Liver (tissue), 9 donors: ENCODE measurements around the gene PCNX4. TPM values are rescaled to one million over a fixed set of nuclear protein-coding genes. Genes with fewer than 3 reads are reported as not detected.

Experiments
- DNase-seq: peaks from one replicate; pipeline ENCODE4 v3.0.0-alpha.2; 2017; ENCODE audit warnings: low spot score
- H3K27ac ChIP-seq, 2 donors: one replicate each; pipeline ENCODE4 v1.7.0; 2013; ENCODE audit warnings: inconsistent platforms in 2 of 2, low read length in 2 of 2, control low read depth in 1 of 2, low read depth in 1 of 2, mild to moderate bottlenecking in 1 of 2
- H3K27me3 ChIP-seq, 4 donors: one replicate each; pipeline versions ENCODE4 v1.6.1 to v1.7.0; 2013; ENCODE audit warnings: low read length in 3 of 4, inconsistent platforms in 1 of 4, mild to moderate bottlenecking in 1 of 4, moderate library complexity in 1 of 4; ENCODE audit not compliant: control insufficient read depth in 4 of 4, insufficient read depth in 4 of 4
- H3K36me3 ChIP-seq, 4 donors: one replicate each; pipeline versions ENCODE4 v1.6.1 to v1.7.0; 2013; ENCODE audit warnings: low read length in 3 of 4, mild to moderate bottlenecking in 3 of 4, low read depth in 1 of 4, moderate library complexity in 1 of 4; ENCODE audit not compliant: control insufficient read depth in 4 of 4, insufficient read depth in 3 of 4
- H3K4me1 ChIP-seq, 4 donors: one replicate each; pipeline versions ENCODE4 v1.6.1 to v1.7.0; 2013; ENCODE audit warnings: low read length in 3 of 4, mild to moderate bottlenecking in 3 of 4, moderate library complexity in 1 of 4; ENCODE audit not compliant: control insufficient read depth in 4 of 4, insufficient read depth in 4 of 4
- H3K4me3 ChIP-seq, 3 donors: one replicate each; pipeline versions ENCODE4 v1.6.1 to v1.7.0; 2013; ENCODE audit warnings: low read length in 3 of 3, control low read depth in 1 of 3, low read depth in 1 of 3, mild to moderate bottlenecking in 1 of 3
- H3K9ac ChIP-seq, 2 donors: one replicate each; pipeline ENCODE4 v1.7.0; 2013; ENCODE audit warnings: low read length in 2 of 2, mild to moderate bottlenecking in 2 of 2, moderate library complexity in 2 of 2, control low read depth in 1 of 2, low read depth in 1 of 2
- H3K9me3 ChIP-seq, 4 donors: one replicate each; pipeline versions ENCODE4 v1.6.1 to v1.7.0; 2013; ENCODE audit warnings: low read length in 3 of 4; ENCODE audit not compliant: control insufficient read depth in 4 of 4
- EGR1 ChIP-seq, 2 donors: IDR thresholded peaks; 2 replicates each; pipeline ENCODE4 v1.6.1; 2016 to 2018; ENCODE audit warnings: antibody characterized with exemption in 2 of 2, low read depth in 2 of 2
- FOXA1 ChIP-seq: IDR thresholded peaks from 2 replicates; pipeline ENCODE4 v1.6.1; 2016; ENCODE audit warnings: antibody characterized with exemption
- GABPA ChIP-seq, 2 donors: IDR thresholded peaks in 1 of 2; conservative IDR thresholded peaks in 1 of 2; 2 replicates each; pipeline ENCODE4 v1.6.1; 2016; ENCODE audit warnings: antibody characterized with exemption in 2 of 2, mild to moderate bottlenecking in 1 of 2, moderate library complexity in 1 of 2
- HNF4A ChIP-seq, 2 donors: conservative IDR thresholded peaks; 2 replicates each; pipeline ENCODE4 v1.6.1; 2016; ENCODE audit warnings: antibody characterized with exemption in 2 of 2, mild to moderate bottlenecking in 2 of 2
- HNF4G ChIP-seq: IDR thresholded peaks from 2 replicates; pipeline ENCODE4 v1.6.1; 2016; ENCODE audit warnings: antibody characterized with exemption
- JUND ChIP-seq, 2 donors: IDR thresholded peaks; 2 replicates each; pipeline ENCODE4 v1.6.1; 2016; ENCODE audit warnings: antibody characterized with exemption in 2 of 2
- MAX ChIP-seq: IDR thresholded peaks from 2 replicates; pipeline ENCODE4 v1.6.1; 2016; ENCODE audit warnings: antibody characterized with exemption
- RAD21 ChIP-seq, 2 donors: IDR thresholded peaks; 2 replicates each; pipeline ENCODE4 v1.6.1; 2016; ENCODE audit warnings: antibody characterized with exemption in 2 of 2, mild to moderate bottlenecking in 2 of 2
- REST ChIP-seq: IDR thresholded peaks from 2 replicates; pipeline ENCODE4 v1.6.1; 2016; ENCODE audit warnings: antibody characterized with exemption, mild to moderate bottlenecking
- RXRA ChIP-seq, 2 donors: IDR thresholded peaks; 2 replicates each; pipeline ENCODE4 v1.6.1; 2017 to 2018; ENCODE audit warnings: antibody characterized with exemption in 2 of 2, mild to moderate bottlenecking in 1 of 2
- SP1 ChIP-seq: IDR thresholded peaks from 2 replicates; pipeline ENCODE4 v1.6.1; 2018; ENCODE audit warnings: antibody characterized with exemption, mild to moderate bottlenecking
- TAF1 ChIP-seq: conservative IDR thresholded peaks from 2 replicates; pipeline ENCODE4 v1.6.1; 2016; ENCODE audit warnings: antibody characterized with exemption, mild to moderate bottlenecking
- YY1 ChIP-seq: IDR thresholded peaks from 2 replicates; pipeline ENCODE4 v1.6.1; 2016; ENCODE audit warnings: antibody characterized with exemption, mild to moderate bottlenecking
- ZBTB33 ChIP-seq: IDR thresholded peaks from 2 replicates; pipeline ENCODE4 v1.6.1; 2016; ENCODE audit warnings: antibody characterized with exemption
- WGBS: extraction: QIAGEN DNeasy Blood & Tissue Kit; methylation state at CpG from one replicate; pipeline ENCODE4 v1.1.7; 2013; 5-methylcytosine and 5-hydroxymethylcytosine counted together
- polyA plus RNA-seq, 2 donors: library from polyadenylated mRNA; stranded (reverse) in 1 of 2; unstranded in 1 of 2; fragments of 200-250 nt in 1 of 2; fragments of >200 nt in 1 of 2; fragmentation: Nextera tagmentation in 1 of 2; extraction: Ambion mirVana in 1 of 2; gene quantifications; one replicate each; pipeline versions ENCODE4 v1.2.1 to v1.2.3, GENCODE V29; 2013 to 2015
- total RNA-seq, 2 donors: library from RNA; depleted of rRNA; stranded (reverse); fragments of >200 nt; gene quantifications; one replicate each; pipeline ENCODE4 v1.2.3, GENCODE V29; 2014
- TF ChIP-seq, protein P1 (sequence below): IDR thresholded peaks from 2 replicates; pipeline ENCODE4 v1.6.1; 2016; ENCODE audit warnings: antibody characterized with exemption
- TF ChIP-seq, protein P2 (sequence below): fragments of 150-350 bp; IDR thresholded peaks from 2 replicates; pipeline ENCODE4 v1.5.1; 2017; ENCODE audit warnings: improper control_type of control experiment, low read depth, low read length; ENCODE audit not compliant: missing input control
- donor health status: healthy.
- donor health status: healthy.
- donor health status: healthy.
- donor health status: healthy.
- donor health status: healthy.

The PCNX4 gene
- total and polyA plus RNA-seq, 4 donors: 5.4 to 30.6 (median 14.1) TPM

GRCh38 chr14:60067882-60068281 is 23.8 kb upstream of the PCNX4 start:
- WGBS: 95% methylated on average over 1 of the region's 1 CpG
- H3K36me3 ChIP-seq: no peaks in the 10 kb centered on the region
- no peak for DNase-seq
- TF ChIP-seq HNF4G (no peak), SP1 (no peak), YY1 (no peak), HNF4A (conservative IDR thresholded peaks at IDR 0.05) (no peak), ZBTB33 (no peak)
- TF ChIP-seq, protein P1, sequence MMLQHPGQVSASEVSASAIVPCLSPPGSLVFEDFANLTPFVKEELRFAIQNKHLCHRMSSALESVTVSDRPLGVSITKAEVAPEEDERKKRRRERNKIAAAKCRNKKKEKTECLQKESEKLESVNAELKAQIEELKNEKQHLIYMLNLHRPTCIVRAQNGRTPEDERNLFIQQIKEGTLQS: no peak
- H3K27me3 ChIP-seq: no peaks in the 10 kb centered on the region
- no peak overlapping the region for H3K4me3 ChIP-seq
- no peak overlapping the region for H3K27ac ChIP-seq
- no peaks in the 10 kb centered on the region for H3K4me1 ChIP-seq
- H3K9me3 ChIP-seq: no peaks in the 10 kb centered on the region
- H3K9ac ChIP-seq: no peak overlapping the region

- DNase-seq: no peak
- Histone ChIP-seq H3K4me3 (no peak overlapping the region), H3K27ac (no peak overlapping the region), H3K27me3 (no peaks in the 10 kb centered on the region), H3K9me3 (no peaks in the 10 kb centered on the region), H3K36me3 (no peaks in the 10 kb centered on the region), H3K4me1 (no peaks in the 10 kb centered on the region), H3K9ac (no peak overlapping the region)
- no peak for TF ChIP-seq EGR1 (IDR thresholded peaks at IDR 0.05; ENCODE audit: low read depth in 2 of 2)
- TF ChIP-seq ZBTB33: no peak
- TF ChIP-seq HNF4A (conservative IDR thresholded peaks at IDR 0.05): no peak
- TF ChIP-seq FOXA1: no peak
- TF ChIP-seq, protein P1: no peak
- no peak for TF ChIP-seq JUND (IDR thresholded peaks at IDR 0.05)
Observed at GRCh38 chr14:60079723-60080122, 12.0 kb upstream of the PCNX4 start.

GRCh38 chr14:60085085-60085484 is 6.6 kb upstream of the PCNX4 start:
- no peak overlapping the region for H3K27ac ChIP-seq
- no peaks in the 10 kb centered on the region for H3K4me1 ChIP-seq
- DNase-seq: no peak
- H3K9ac ChIP-seq: no peak overlapping the region
- H3K4me3 ChIP-seq: no peak overlapping the region
- no peaks in the 10 kb centered on the region for H3K9me3 ChIP-seq
- H3K27me3 ChIP-seq: no peaks in the 10 kb centered on the region
- no peaks in the 10 kb centered on the region for H3K36me3 ChIP-seq
- no peak for TF ChIP-seq JUND (IDR thresholded peaks at IDR 0.05)
- TF ChIP-seq MAX: no peak
- no peak for TF ChIP-seq GABPA (IDR thresholded peaks at IDR 0.05 in 1 of 2, conservative IDR thresholded peaks at IDR 0.05 in 1 of 2)
- TF ChIP-seq HNF4G: no peak
- TF ChIP-seq RAD21 (IDR thresholded peaks at IDR 0.05): no peak
- TF ChIP-seq, protein P1: no peak
- no peak for TF ChIP-seq HNF4A (conservative IDR thresholded peaks at IDR 0.05)
- no peak for TF ChIP-seq EGR1 (IDR thresholded peaks at IDR 0.05; ENCODE audit: low read depth in 2 of 2)
- no peak for TF ChIP-seq REST
- TF ChIP-seq, protein P2, sequence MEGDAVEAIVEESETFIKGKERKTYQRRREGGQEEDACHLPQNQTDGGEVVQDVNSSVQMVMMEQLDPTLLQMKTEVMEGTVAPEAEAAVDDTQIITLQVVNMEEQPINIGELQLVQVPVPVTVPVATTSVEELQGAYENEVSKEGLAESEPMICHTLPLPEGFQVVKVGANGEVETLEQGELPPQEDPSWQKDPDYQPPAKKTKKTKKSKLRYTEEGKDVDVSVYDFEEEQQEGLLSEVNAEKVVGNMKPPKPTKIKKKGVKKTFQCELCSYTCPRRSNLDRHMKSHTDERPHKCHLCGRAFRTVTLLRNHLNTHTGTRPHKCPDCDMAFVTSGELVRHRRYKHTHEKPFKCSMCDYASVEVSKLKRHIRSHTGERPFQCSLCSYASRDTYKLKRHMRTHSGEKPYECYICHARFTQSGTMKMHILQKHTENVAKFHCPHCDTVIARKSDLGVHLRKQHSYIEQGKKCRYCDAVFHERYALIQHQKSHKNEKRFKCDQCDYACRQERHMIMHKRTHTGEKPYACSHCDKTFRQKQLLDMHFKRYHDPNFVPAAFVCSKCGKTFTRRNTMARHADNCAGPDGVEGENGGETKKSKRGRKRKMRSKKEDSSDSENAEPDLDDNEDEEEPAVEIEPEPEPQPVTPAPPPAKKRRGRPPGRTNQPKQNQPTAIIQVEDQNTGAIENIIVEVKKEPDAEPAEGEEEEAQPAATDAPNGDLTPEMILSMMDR: no peak
- TF ChIP-seq YY1: no peak
- no peak for TF ChIP-seq SP1
- TF ChIP-seq RXRA (IDR thresholded peaks at IDR 0.05): no peak
- no peak for TF ChIP-seq FOXA1
- no peak for TF ChIP-seq TAF1
